ENCODE data around the gene UPF2. TPM values are rescaled to one million over a fixed set of nuclear protein-coding genes. Genes with fewer than 3 reads are reported as not detected.

Gene UPF2
- total and polyA plus RNA-seq, 10 of the 15 experiments (the other 5 are each of a cell fraction or from before 2014, with no cell fraction given) = 21.0 to 44.4 (median 25.9) TPM

GRCh38 chr10:11886851-11887250 lies 155.8 kb downstream of the UPF2 start (continued):
- TF ChIP-seq ZNF687 (IDR thresholded peaks at IDR 0.05) (peak; percentile 62; the same call in 1 of the 2 replicates), LARP7 (IDR thresholded peaks at IDR 0.05) (no peak), SMARCA5 (IDR thresholded peaks at IDR 0.05) (no peak), BCL11A (IDR thresholded peaks at IDR 0.05; ENCODE audit: low read depth, low read length) (no peak), NFYA (IDR thresholded peaks at IDR 0.05; ENCODE audit: borderline replicate concordance, low read depth, low read length) (no peak), ZNF274 (IDR thresholded peaks at IDR 0.05; ENCODE audit: insufficient read depth, insufficient read length) (no peak), IKZF1 (conservative IDR thresholded peaks at IDR 0.05) (peak; percentile 70; the same call in 1 of the 2 replicates), EED (IDR thresholded peaks at IDR 0.05; ENCODE audit: low read depth) (0 out of 2 replicates have a peak, but pooled peaks have one; percentile 14), RAD21 (IDR thresholded peaks at IDR 0.05; ENCODE audit: insufficient read depth, low read depth, low read length) (no peak), EP300 (IDR thresholded peaks at IDR 0.05; ENCODE audit: borderline replicate concordance in 1 of 2, control insufficient read depth in 1 of 2, low read depth in 2 of 2, low read length in 2 of 2) (no peak), ZBTB40 (IDR thresholded peaks at IDR 0.05; ENCODE audit: borderline replicate concordance) (no peak), CREB1 (IDR thresholded peaks at IDR 0.05; ENCODE audit: low read depth) (no peak), SMC3 (IDR thresholded peaks at IDR 0.05; ENCODE audit: borderline replicate concordance, low read length) (no peak), ZNF592 (IDR thresholded peaks at IDR 0.05) (no peak), BCLAF1 (IDR thresholded peaks at IDR 0.05) (no peak), SREBF1 (IDR thresholded peaks at IDR 0.05; ENCODE audit: low read length) (no peak)

All from GM12878 (cell line).